Measurements from ENCODE around the gene CRACDL. TPM values are rescaled to one million over a fixed set of nuclear protein-coding genes. Genes with fewer than 3 reads are reported as not detected.

Gene CRACDL
- total RNA-seq, 2 donors from 2014 or later = 0.13 to 0.16 TPM

DNA sequence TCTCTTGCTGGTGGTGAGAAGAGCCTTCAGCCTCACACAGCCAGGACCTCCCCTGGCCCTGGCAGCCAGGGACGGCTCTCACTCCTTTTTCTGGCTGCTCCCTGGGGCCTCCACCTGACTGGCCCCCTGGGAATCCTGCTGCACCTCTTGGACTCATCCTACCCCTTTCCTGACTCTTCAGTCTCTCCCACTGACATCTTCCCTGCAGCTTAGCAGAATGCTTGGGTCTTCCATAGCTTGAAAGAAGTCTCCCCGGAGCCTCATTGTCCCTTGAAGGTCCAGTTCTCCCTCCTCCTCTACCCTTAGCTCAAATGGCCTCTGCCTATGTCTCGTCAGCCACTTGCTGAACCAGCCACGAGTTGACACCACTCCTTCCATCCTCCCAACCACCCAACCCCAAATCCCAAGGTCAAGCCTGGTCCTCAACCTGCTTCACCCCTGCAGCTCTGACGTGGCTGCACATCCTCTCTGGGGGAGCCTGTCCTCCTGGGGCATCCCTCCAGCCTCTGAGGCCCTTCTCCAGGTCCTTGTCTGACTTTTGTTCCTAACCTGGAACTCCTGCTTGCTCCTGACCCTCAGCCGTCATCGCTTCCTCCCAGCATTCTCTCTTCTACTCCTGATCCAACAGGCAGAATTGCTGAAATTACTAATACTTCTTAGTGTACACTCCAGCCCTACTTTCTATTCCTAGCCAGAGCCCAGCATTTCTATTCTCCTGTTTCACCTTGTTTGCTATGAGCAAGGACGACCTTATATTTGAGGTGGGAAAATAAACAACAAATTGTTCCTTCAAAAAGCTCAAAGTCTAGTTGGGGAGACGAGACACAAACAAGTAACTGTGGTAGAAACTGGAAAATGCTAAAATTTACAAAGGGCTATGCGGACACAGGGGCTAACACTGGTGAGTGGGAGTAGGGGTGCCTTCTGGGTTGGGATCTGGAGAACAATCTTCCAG is 136.4 kb downstream of the CRACDL start:
- H3K36me3 Mint-ChIP-seq (ENCODE audit: low read depth) = no peaks in the 10 kb centered on the region

DNA sequence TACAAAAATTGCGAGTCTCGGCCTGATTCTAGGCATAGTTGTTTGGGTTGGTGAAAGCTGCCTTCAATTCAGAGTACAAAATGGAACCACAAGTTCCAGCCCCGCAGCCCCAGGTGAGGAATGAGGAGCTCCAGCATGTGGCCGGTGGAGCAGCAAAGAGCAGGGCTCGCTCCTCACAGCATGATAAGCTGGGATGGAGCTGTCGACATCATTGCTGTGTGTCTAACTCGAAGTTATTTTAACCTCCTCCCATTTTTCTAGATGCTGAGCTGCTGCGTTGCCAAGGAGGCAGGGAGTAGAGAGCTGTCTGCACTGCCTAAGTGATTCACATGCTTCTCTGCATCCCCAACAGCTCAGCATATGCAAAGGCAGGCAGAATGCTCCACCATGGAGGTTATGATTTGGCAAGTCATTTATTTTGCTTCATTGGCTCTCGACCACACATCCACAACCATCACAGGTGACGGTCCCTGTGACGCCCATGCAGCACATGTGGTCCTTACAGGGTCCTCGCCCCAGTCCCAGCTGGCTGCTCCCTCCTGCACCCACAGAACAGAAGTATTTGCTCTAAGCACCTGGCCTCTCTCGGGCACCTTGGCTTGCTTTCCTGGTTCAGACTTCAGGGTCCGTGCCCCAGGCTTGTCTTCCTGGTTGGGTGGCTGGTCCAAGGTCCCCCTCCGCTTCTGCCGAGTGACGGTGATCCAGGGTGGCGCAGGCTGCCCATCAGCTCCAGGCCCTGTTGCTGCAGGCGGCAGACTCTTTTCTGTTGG is 139.1 kb downstream of the CRACDL start:
- no peak overlapping the region for H3K27ac Mint-ChIP-seq
- no peaks in the 10 kb centered on the region for H3K36me3 Mint-ChIP-seq (ENCODE audit: low read depth)
- no peak overlapping the region for H3K4me3 Mint-ChIP-seq
- no peak for ATAC-seq (replicated peaks)
- no peaks in the 10 kb centered on the region for H3K27me3 Mint-ChIP-seq
- H3K9me3 Mint-ChIP-seq = no peaks in the 10 kb centered on the region
- no peaks in the 10 kb centered on the region for H3K4me1 Mint-ChIP-seq

More for the DNA sequence above, 136.4 kb downstream of the CRACDL start:
- no peak overlapping the region for H3K27ac Mint-ChIP-seq
- H3K4me3 Mint-ChIP-seq = no peak overlapping the region
- no peaks in the 10 kb centered on the region for H3K4me1 Mint-ChIP-seq
- H3K27me3 Mint-ChIP-seq = no peaks in the 10 kb centered on the region
- no peak for ATAC-seq (replicated peaks)
- H3K9me3 Mint-ChIP-seq = no peaks in the 10 kb centered on the region

DNA sequence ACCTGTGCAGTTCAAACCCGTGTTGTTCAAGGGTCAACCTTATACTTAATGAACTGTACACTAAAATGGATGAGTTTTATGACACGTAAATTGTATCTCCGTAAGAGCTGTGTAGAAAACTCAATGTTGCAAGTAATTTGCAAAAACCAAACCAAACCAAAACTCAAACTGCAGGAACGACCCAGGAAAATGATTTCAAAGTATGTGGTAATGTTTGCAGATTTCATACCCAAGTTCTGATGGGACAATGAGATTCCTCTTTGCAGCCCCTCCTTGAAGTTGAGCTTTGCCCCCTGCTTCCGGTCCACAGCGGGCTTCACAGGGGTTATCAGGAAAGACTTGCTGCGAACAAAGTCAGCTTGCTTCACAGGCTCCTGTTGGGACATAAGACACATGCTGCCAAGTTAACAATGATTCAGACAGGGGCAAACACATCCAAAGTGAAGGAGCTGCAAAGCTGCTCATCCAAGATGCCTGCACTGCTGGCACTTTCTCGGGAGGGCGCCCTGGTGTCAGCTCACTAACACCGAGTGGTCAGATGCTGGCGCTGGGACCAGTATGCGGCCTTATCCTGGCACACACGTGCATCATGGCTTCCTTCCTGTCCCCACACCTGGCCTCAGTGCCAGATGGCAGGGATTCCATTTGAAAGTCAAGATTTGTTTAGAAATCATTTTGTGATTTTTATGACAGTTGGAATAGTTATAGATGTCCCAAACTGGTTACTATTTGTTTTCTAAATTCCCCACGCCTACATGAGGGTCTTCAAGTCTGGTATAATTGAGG is 139.9 kb downstream of the CRACDL start:
- Mint-ChIP-seq H3K4me1 (no peaks in the 10 kb centered on the region), H3K27ac (no peak overlapping the region), H3K27me3 (no peaks in the 10 kb centered on the region), H3K4me3 (no peak overlapping the region), H3K36me3 (ENCODE audit: low read depth) (no peaks in the 10 kb centered on the region), H3K9me3 (no peaks in the 10 kb centered on the region)
- no peak for ATAC-seq (replicated peaks)

DNA sequence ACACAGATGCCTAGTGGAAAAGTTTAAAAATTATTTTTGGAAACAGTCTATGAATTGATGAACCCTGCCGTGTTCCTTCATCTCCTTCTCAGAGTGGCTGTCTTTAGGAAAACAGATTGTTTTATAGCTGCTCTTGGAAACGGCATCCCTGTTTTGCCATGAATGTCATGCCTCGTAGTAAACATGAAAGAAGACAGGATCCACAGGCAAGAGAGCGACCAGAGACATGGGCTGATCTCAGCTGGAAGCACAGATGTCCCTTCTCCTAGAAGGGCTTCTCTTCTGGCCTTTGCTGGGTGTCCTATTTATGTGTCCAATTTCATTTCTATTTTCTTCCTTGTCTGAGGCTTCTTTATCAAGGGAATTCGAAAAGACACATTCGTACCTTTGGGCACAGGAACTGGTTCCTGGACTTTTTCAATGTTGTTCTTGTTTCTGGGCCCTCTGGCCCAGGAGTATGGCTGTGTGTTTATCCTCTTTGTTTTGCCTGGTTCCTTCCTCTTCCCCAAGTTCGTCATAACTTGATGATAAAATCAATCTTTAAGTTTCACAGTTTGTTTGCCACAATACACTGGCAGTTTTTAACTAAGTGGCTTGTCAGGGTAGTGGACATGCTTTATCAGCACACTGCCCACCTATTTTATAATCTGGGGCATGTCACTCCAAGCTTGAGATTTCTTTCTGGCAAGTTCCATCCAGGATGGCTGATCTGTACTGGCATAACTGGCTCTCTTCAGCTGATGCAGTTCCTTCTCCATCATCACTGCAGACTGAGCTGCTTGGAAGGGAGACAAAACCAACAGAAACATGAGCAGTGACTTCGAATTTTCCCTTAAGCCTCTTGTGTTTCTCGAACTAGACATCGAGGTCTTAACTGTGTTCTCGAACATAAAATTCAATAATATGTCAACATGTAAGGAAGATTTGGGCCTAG is 141.9 kb downstream of the CRACDL start:
- Mint-ChIP-seq H3K27me3 (no peaks in the 10 kb centered on the region), H3K4me1 (peaks cover 3% of the 10 kb centered on the region), H3K27ac (no peak overlapping the region), H3K4me3 (no peak overlapping the region), H3K9me3 (no peaks in the 10 kb centered on the region), H3K36me3 (ENCODE audit: low read depth) (no peaks in the 10 kb centered on the region)
- no peak for ATAC-seq (replicated peaks)

DNA sequence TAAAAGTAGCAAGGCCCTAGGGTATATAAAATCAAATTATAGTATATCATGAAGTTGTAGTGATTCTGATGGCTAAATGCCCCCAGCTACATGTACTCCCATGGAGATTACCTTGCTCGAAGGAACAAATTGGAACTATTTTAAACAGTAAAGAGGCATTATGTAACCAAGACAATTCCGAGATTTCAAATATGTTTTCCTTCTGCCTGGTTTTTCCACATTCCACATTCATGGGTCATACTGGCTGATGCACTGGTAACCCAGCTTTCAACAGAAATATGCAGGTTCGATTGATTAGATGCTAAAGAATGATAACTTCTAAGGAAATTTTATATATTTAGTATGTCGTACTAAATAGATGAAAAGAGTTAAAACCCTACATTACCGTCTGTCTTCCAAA is 142.8 kb downstream of the CRACDL start:
- Mint-ChIP-seq H3K27ac (no peak overlapping the region), H3K4me3 (no peak overlapping the region), H3K27me3 (no peaks in the 10 kb centered on the region), H3K9me3 (no peaks in the 10 kb centered on the region), H3K36me3 (ENCODE audit: low read depth) (no peaks in the 10 kb centered on the region), H3K4me1 (peaks cover 3% of the 10 kb centered on the region)
- ATAC-seq (replicated peaks) = no peak

DNA sequence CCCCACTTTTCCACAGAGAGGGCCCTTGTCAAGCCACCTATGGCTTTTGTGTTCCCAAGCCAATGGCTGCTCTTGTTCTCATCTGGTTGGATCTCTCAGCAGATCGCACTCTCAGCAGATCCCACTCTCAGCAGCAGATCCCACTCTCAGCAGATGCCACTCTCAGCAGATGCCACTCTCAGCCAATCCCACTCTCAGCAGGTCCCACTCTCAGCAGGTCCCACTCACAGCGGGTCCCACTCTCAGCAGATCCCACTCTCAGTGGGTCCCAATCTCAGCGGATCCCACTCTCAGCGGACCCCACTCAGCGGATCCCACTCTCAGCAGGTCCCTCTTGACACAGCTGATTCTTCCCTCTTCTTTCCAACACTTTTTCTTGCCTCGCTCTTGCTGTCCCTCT is 145.8 kb downstream of the CRACDL start:
- Mint-ChIP-seq H3K27me3 (no peaks in the 10 kb centered on the region), H3K4me1 (peaks cover 3% of the 10 kb centered on the region), H3K4me3 (no peak overlapping the region), H3K36me3 (ENCODE audit: low read depth) (no peaks in the 10 kb centered on the region), H3K27ac (no peak overlapping the region), H3K9me3 (no peaks in the 10 kb centered on the region)
- no peak for ATAC-seq (replicated peaks)

DNA sequence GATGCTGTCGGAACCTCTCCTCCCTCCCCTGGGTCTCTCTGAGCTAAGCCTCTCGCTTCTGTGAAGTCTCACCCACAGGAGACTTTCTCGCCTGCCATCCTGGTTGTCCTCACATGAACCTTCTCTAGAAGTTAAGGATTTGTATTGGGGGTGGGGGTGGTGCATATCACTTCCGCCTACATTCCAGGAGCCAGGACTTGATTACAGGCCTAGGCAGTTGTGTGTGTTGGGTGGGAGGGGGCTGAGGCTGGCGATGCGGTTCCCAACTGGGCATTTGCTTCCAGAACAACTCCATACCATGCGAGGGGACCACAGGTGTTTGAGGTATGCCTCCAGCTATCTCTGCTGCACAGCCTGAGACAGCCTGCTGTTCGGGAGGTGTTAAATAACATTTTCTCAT is 148.3 kb downstream of the CRACDL start:
- Mint-ChIP-seq H3K9me3 (no peaks in the 10 kb centered on the region), H3K27ac (peak overlapping the region; percentile 38), H3K36me3 (ENCODE audit: low read depth) (no peaks in the 10 kb centered on the region), H3K27me3 (no peaks in the 10 kb centered on the region), H3K4me1 (peaks cover 3% of the 10 kb centered on the region), H3K4me3 (no peak overlapping the region)
- no peak for ATAC-seq (replicated peaks)

DNA sequence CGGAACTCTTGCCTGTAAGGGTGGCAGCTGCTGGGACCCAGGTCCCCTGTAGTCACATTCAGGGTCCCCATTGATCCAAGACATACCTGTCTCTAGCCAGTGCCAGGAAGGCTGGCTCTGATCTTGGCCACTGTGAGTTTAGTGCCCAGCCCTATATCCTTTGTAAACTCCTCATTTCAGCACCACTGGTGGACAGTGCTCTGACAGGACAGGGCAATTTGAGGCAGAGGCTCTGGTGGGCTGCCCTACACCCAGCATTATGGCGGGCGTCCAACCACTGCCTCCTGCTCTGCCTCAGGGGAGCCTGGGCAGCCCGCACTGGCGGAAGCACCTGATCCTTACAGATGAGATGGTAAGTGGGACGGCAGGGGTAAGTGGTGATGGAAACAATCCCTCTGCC is 149.8 kb downstream of the CRACDL start:
- no peak overlapping the region for H3K4me3 Mint-ChIP-seq
- ATAC-seq (replicated peaks) = no peak
- no peak overlapping the region for H3K27ac Mint-ChIP-seq
- peaks cover 3% of the 10 kb centered on the region for H3K4me1 Mint-ChIP-seq
- no peaks in the 10 kb centered on the region for H3K9me3 Mint-ChIP-seq
- H3K27me3 Mint-ChIP-seq = no peaks in the 10 kb centered on the region
- H3K36me3 Mint-ChIP-seq (ENCODE audit: low read depth) = no peaks in the 10 kb centered on the region

DNA sequence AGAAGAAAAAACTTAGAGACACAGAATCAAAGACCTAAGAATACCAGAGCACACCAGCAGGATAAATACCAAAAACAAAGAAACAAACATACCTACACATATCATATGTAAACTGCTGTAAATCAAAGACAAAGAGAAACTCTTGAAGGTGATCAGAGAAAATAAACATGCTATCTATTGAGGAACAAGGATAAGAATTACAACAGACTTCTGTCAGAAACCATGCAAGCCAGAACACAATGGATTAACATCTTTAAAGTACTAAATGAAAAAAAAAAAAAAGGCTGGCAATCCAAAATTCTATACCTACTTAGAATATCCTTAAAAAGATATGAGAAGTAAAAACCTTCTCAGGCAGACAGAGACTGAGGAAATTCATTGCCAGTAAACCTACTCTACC is 153.5 kb downstream of the CRACDL start:
- Mint-ChIP-seq H3K36me3 (ENCODE audit: low read depth) (no peaks in the 10 kb centered on the region), H3K27me3 (no peaks in the 10 kb centered on the region), H3K27ac (no peak overlapping the region), H3K4me1 (no peaks in the 10 kb centered on the region), H3K9me3 (no peaks in the 10 kb centered on the region), H3K4me3 (no peak overlapping the region)
- ATAC-seq (replicated peaks) = no peak

DNA sequence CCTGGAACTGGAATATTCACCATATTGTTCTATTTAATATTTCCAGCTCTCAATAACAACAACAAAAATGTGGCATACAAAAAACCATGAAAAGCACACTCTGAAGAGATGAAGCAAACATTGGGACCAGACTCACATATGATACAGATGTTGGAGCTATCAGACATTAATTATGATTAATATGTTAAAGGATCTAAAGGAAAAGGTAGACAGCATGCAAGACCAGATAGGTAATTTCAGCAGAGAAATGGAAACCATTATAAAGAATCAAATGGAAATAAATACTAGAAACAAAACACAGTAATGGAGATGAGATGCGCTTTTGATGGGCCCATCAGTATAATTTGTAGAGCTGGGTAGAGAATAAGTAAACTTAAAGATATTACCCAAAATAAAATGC is 154.2 kb downstream of the CRACDL start:
- H3K9me3 Mint-ChIP-seq = no peaks in the 10 kb centered on the region
- ATAC-seq (replicated peaks) = no peak
- no peak overlapping the region for H3K4me3 Mint-ChIP-seq
- H3K4me1 Mint-ChIP-seq = no peaks in the 10 kb centered on the region
- H3K27ac Mint-ChIP-seq = no peak overlapping the region
- H3K27me3 Mint-ChIP-seq = no peaks in the 10 kb centered on the region
- H3K36me3 Mint-ChIP-seq (ENCODE audit: low read depth) = no peaks in the 10 kb centered on the region

DNA sequence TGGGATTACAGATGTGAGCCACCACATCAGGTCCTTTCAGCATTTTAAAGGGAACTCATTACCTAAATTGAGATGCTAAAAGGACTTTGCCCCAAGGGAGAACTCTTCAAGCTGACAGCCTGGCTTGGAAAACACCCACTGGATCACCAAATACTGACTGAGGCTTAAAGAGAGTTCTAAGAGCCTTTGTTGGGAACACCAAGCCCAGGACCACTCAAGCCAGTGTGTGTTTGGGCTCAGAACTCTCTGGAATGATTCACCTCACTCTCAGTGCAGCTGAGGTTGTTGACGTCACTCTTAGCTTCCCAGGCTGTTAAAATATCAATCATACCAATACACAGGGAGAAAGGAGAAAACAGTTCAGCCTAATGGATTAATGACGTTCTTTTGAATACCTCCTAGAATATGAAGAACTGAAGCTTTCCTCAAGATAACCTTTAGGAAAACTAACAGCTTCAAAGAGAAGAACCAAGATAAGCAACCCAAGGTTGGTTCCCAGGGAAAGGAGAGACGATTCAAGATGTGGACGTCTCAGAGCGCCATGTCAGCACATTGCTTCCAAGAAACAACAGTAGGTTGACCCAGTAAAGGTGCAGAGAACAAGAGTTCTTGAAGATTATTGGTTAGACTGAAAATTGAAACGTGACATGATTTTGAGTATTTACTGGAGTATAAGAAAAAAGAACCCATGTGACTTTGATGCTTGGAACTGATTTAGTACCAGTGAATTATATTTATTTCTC is 157.1 kb downstream of the CRACDL start:
- H3K27ac Mint-ChIP-seq = no peak overlapping the region
- H3K27me3 Mint-ChIP-seq = no peaks in the 10 kb centered on the region
- ATAC-seq (replicated peaks) = no peak
- H3K4me3 Mint-ChIP-seq = no peak overlapping the region
- no peaks in the 10 kb centered on the region for H3K36me3 Mint-ChIP-seq (ENCODE audit: low read depth)
- H3K9me3 Mint-ChIP-seq = no peaks in the 10 kb centered on the region
- no peaks in the 10 kb centered on the region for H3K4me1 Mint-ChIP-seq

DNA sequence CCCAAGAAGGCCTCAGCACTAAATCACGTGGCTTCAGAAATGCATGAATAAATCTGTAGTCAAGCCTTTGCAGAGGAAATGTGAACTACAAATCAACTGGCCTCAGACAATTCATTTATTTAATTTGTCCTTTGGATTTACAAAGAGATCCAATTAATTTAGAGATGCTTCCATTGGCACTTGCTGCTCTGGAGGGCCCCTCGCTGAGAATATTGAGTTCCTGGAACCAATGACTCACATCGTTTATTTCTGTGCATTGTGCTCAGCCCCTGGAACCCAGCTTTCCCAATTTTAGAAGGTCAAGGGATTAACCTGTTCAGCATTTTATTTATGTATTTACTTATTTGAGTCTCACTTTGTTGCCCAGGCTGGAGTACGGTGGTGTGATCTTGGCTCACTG is 157.9 kb downstream of the CRACDL start:
- H3K27me3 Mint-ChIP-seq = no peaks in the 10 kb centered on the region
- no peak overlapping the region for H3K4me3 Mint-ChIP-seq
- no peaks in the 10 kb centered on the region for H3K9me3 Mint-ChIP-seq
- no peak overlapping the region for H3K27ac Mint-ChIP-seq
- no peaks in the 10 kb centered on the region for H3K36me3 Mint-ChIP-seq (ENCODE audit: low read depth)
- H3K4me1 Mint-ChIP-seq = peaks cover 5% of the 10 kb centered on the region
- no peak for ATAC-seq (replicated peaks)

DNA sequence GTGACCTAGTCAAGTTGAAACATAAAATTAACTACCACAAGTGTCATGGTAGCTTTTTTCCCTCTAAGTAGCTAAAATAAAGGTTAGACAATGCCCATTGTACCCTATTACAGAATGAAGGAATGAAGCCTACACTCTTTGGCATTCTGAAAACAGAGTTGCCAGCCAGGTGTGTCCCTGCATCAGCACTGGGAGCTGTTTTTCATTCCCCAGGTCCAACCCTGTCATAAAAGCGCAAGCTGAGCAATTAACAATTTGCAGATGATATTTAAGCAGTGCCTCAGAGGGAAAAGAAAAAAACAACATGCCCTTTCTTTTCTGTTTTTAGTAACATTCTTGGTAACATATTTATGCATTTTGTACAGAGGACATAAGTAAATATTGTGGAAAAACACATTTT is 158.3 kb downstream of the CRACDL start:
- Mint-ChIP-seq H3K9me3 (no peaks in the 10 kb centered on the region), H3K4me1 (peaks cover 9% of the 10 kb centered on the region), H3K27ac (no peak overlapping the region), H3K27me3 (no peaks in the 10 kb centered on the region), H3K4me3 (no peak overlapping the region), H3K36me3 (ENCODE audit: low read depth) (no peaks in the 10 kb centered on the region)
- ATAC-seq (replicated peaks) = no peak
